IMR-90 (cell line): ENCODE results near the gene MPRIP.

Experiments used
- BHLHE40 ChIP-seq: fragments of 150-350 bp; IDR thresholded peaks from 2 replicates; pipeline ENCODE4 v1.6.1; 2016; ENCODE audit warnings: mild to moderate bottlenecking, low read depth, low read length
- CEBPB ChIP-seq: IDR thresholded peaks from 2 replicates; pipeline ENCODE4 v1.6.1; 2012; ENCODE audit warnings: low read depth, low read length, improper control_type of control experiment
- FOS ChIP-seq: fragments of 150-350 bp; IDR thresholded peaks from 2 replicates; pipeline ENCODE4 v1.6.1; 2016; ENCODE audit warnings: low read depth, low read length
- MAFK ChIP-seq: IDR thresholded peaks from 2 replicates; pipeline ENCODE4 v1.6.1; 2012; ENCODE audit warnings: low read depth, low read length, improper control_type of control experiment
- MAZ ChIP-seq: IDR thresholded peaks from 2 replicates; pipeline ENCODE4 v1.6.1; 2012; ENCODE audit warnings: low read depth, mild to moderate bottlenecking, low read length, improper control_type of control experiment, moderate library complexity, borderline replicate concordance
- MXI1 ChIP-seq: IDR thresholded peaks from 2 replicates; pipeline ENCODE4 v1.6.1; 2012; ENCODE audit warnings: low read depth, mild to moderate bottlenecking, low read length, moderate library complexity, borderline replicate concordance
- NFE2L2 ChIP-seq: fragments of 150-350 bp; IDR thresholded peaks from 2 replicates; pipeline ENCODE4 v1.6.1; 2016; ENCODE audit warnings: low read depth, mild to moderate bottlenecking, low read length
- POLR2A ChIP-seq: IDR thresholded peaks from 2 replicates; pipeline ENCODE4 v1.6.1; 2012; ENCODE audit warnings: mild to moderate bottlenecking, low read depth, low read length
- RAD21 ChIP-seq: IDR thresholded peaks from 2 replicates; pipeline ENCODE4 v1.6.1; 2012; ENCODE audit warnings: low read length, improper control_type of control experiment
- RCOR1 ChIP-seq: IDR thresholded peaks from 2 replicates; pipeline ENCODE4 v1.6.1; 2012; ENCODE audit warnings: mild to moderate bottlenecking, low read length, improper control_type of control experiment; ENCODE audit not compliant: insufficient replicate concordance
- RFX5 ChIP-seq: IDR thresholded peaks from 2 replicates; pipeline ENCODE4 v1.8.0; 2012; ENCODE audit warnings: low read depth, mild to moderate bottlenecking, low read length, moderate library complexity
- SMC3 ChIP-seq: fragments of 150-350 bp; IDR thresholded peaks from 2 replicates; pipeline ENCODE4 v1.6.1; 2016; ENCODE audit warnings: low read depth, mild to moderate bottlenecking, antibody characterized with exemption, low read length, moderate library complexity
- TF ChIP-seq, protein P1 (sequence below): conservative IDR thresholded peaks from 2 replicates; pipeline ENCODE4 v1.5.1; 2012; ENCODE audit warnings: mild to moderate bottlenecking, low read depth, low read length, improper control_type of control experiment
- TF ChIP-seq, protein P2 (sequence below): fragments of 150-350 bp; IDR thresholded peaks from 2 replicates; pipeline ENCODE4 v1.6.1; 2017; ENCODE audit warnings: mild to moderate bottlenecking, antibody characterized with exemption, low read length, low read depth

DNA sequence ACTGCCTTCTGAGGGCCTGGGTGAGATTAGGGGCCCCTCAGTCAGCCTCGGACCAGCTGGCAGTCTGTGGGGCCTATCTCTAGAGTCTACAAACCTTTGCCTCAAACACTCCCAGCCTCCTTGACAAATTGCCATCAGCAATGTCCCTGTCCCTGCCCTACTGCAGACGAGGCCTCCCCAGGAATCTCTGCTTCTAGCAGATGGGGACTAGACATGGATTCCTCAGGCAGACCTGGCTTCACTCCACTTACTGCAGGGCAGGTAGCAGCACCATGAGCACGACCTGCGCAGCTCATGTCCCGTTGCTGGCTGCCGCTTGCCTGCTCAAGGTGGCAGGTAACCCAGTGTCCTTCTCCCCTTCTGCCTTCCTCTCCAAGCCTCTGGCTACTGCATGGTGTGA lies 114.8 kb downstream of the MPRIP start:
- TF ChIP-seq POLR2A: no peak
- TF ChIP-seq, protein P1, sequence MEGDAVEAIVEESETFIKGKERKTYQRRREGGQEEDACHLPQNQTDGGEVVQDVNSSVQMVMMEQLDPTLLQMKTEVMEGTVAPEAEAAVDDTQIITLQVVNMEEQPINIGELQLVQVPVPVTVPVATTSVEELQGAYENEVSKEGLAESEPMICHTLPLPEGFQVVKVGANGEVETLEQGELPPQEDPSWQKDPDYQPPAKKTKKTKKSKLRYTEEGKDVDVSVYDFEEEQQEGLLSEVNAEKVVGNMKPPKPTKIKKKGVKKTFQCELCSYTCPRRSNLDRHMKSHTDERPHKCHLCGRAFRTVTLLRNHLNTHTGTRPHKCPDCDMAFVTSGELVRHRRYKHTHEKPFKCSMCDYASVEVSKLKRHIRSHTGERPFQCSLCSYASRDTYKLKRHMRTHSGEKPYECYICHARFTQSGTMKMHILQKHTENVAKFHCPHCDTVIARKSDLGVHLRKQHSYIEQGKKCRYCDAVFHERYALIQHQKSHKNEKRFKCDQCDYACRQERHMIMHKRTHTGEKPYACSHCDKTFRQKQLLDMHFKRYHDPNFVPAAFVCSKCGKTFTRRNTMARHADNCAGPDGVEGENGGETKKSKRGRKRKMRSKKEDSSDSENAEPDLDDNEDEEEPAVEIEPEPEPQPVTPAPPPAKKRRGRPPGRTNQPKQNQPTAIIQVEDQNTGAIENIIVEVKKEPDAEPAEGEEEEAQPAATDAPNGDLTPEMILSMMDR: no peak
- no peak for TF ChIP-seq MAZ
- TF ChIP-seq MXI1: no peak
- no peak for TF ChIP-seq RAD21
- TF ChIP-seq FOS: no peak
- TF ChIP-seq RCOR1: no peak
- TF ChIP-seq CEBPB: no peak
- no peak for TF ChIP-seq NFE2L2
- no peak for TF ChIP-seq RFX5
- no peak for TF ChIP-seq MAFK
- TF ChIP-seq, protein P2, sequence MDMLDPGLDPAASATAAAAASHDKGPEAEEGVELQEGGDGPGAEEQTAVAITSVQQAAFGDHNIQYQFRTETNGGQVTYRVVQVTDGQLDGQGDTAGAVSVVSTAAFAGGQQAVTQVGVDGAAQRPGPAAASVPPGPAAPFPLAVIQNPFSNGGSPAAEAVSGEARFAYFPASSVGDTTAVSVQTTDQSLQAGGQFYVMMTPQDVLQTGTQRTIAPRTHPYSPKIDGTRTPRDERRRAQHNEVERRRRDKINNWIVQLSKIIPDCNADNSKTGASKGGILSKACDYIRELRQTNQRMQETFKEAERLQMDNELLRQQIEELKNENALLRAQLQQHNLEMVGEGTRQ: no peak
- TF ChIP-seq SMC3: no peak
- no peak for TF ChIP-seq BHLHE40
